ENCODE measurements around the gene KIF16B. TPM values are rescaled to one million over a fixed set of nuclear protein-coding genes. Genes with fewer than 3 reads are reported as not detected.

Gene KIF16B
- total and polyA plus RNA-seq, 2 of the 13 experiments (the other 11 are each of a cell fraction or from before 2014, with no cell fraction given), result 6.9 to 18.0 TPM

- no peaks in the 10 kb centered on the region for H4K20me1 ChIP-seq (ENCODE audit: insufficient read depth, low read length)
- ChIA-PET CTCF (ENCODE audit: low intra/inter-chr PET ratio, low total read pairs) (interaction anchor here (1.4 kb wide), 1 partner anchor 533 kb away, joined by 4 read pairs; no protein-coding TSS in a partner anchor), POLR2A (no interaction called here)
- intact Hi-C loops (cut with micrococcal nuclease; ENCODE audit: unreplicated experiment), result loop anchor here (2.0 kb wide), 1 partner anchor 235 kb away; no protein-coding TSS in a partner anchor
- no peaks in the 10 kb centered on the region for H3K79me2 ChIP-seq (ENCODE audit: insufficient read depth, low read length)
- BruUV-seq (replicated peaks), result no TSS peak
- in situ Hi-C loops (cut with HindIII; ENCODE audit: extremely low pct_ligation_motif_present, low pct_unique_long_range_greater_than_20kb), result loop anchor here (10.0 kb wide), 1 partner anchor 233 kb away; no protein-coding TSS in a partner anchor
- H2AFZ ChIP-seq (ENCODE audit: low read length), result no peak overlapping the region
- no peaks in the 10 kb centered on the region for H3K27me3 ChIP-seq (ENCODE audit: control insufficient read depth in 1 of 2, insufficient read depth in 2 of 2, low read length in 2 of 2)
- no peak overlapping the region for H3K4me3 ChIP-seq (replicated peaks in 1 of 3; ENCODE audit: insufficient read depth in 1 of 3, low read depth in 2 of 3, low read length in 3 of 3)
- no peak overlapping the region for H3K9ac ChIP-seq (ENCODE audit: insufficient read depth, low read depth, low read length)
- no peak overlapping the region for H3K27ac ChIP-seq (ENCODE audit: extremely low read length, insufficient read depth, low read length)
- H3K4me2 ChIP-seq (ENCODE audit: low read depth, low read length), result no peak overlapping the region
- DNase-seq (ENCODE audit: low spot score) (peak; percentile 72), FAIRE-seq (peak; percentile 93), ATAC-seq (peak; percentile 87)
- peaks cover 6% of the 10 kb centered on the region; the same call in 1 of the 2 replicates for H3K9me3 ChIP-seq (ENCODE audit: low read length)
- H3K4me1 ChIP-seq (ENCODE audit: insufficient read depth, low read length), result 0 out of 2 replicates have a peak, but pooled peaks cover 4% of the 10 kb centered on the region
- TF ChIP-seq ZNF24 (IDR thresholded peaks at IDR 0.05) (peak; percentile 59; the same call in 1 of the 2 replicates), ZNF503 (CRISPR knock-in tag; IDR thresholded peaks at IDR 0.05) (no peak), RXRB (CRISPR knock-in tag; IDR thresholded peaks at IDR 0.05; ENCODE audit: borderline replicate concordance) (0 out of 2 replicates have a peak, but pooled peaks have one; percentile 16), TEAD3 (CRISPR knock-in tag; optimal IDR thresholded peaks at IDR 0.05; ENCODE audit: borderline replicate concordance) (peak; percentile 50), CTCF (CRISPR knock-in tag; IDR thresholded peaks at IDR 0.05) (peak; percentile 82), SOX13 (IDR thresholded peaks at IDR 0.05) (no peak), SOX13 (CRISPR knock-in tag; conservative IDR thresholded peaks at IDR 0.05 in 1 of 2, IDR thresholded peaks at IDR 0.05 in 1 of 2) (0 out of 4 replicates have a peak, but pooled peaks of 1 of the 2 experiments have one; percentile 19), XRCC5 (optimal IDR thresholded peaks at IDR 0.05; ENCODE audit: low read length) (peak; percentile 27), ZNF331 (CRISPR knock-in tag; IDR thresholded peaks at IDR 0.05) (peak; percentile 57; the same call in 1 of the 2 replicates), SMC3 (IDR thresholded peaks at IDR 0.05; ENCODE audit: low read length) (peak; percentile 61; the same call in 1 of the 2 replicates), MYNN (CRISPR knock-in tag; IDR thresholded peaks at IDR 0.05; ENCODE audit: low read depth) (no peak), STAG1 (CRISPR knock-in tag; IDR thresholded peaks at IDR 0.05) (peak; percentile 82), FOXA1 (IDR thresholded peaks at IDR 0.05) (no peak), FOXA1 (CRISPR knock-in tag; IDR thresholded peaks at IDR 0.05) (peak; percentile 45; the same call in 1 of the 2 replicates), ZNF780A (CRISPR knock-in tag; IDR thresholded peaks at IDR 0.05) (no peak)
- H3K36me3 ChIP-seq (replicated peaks in 1 of 2; ENCODE audit: control insufficient read depth in 1 of 2, insufficient read depth in 2 of 2, low read length in 2 of 2), result no peaks in the 10 kb centered on the region
These were observed 331.3 kb downstream of the KIF16B start for GRCh38 chr20:16241911-16242310.
